GM23248 (cell line): ENCODE data around the gene SMIM23. TPM values are rescaled to one million over a fixed set of nuclear protein-coding genes. Genes with fewer than 3 reads are reported as not detected.

Experiments
- DNase-seq: peaks from one replicate; pipeline ENCODE4 v3.0.0-alpha.2; 2015
- H2AFZ ChIP-seq: fragments of 200-600 bp; sonication (generic); 2 replicates; pipeline ENCODE4 v1.6.1; 2016; ENCODE audit warnings: antibody characterized with exemption
- H3F3A ChIP-seq: fragments of 200-600 bp; sonication (generic); 2 replicates; pipeline ENCODE4 v1.6.1; 2016; ENCODE audit warnings: mild to moderate bottlenecking, antibody characterized with exemption, mixed run types; ENCODE audit not compliant: insufficient read depth
- H3K27ac ChIP-seq: fragments of 200-600 bp; sonication (generic); 2 replicates; pipeline ENCODE4 v1.5.1; 2016; ENCODE audit warnings: mild to moderate bottlenecking
- H3K27me3 ChIP-seq: fragments of 200-600 bp; sonication (generic); replicated peaks from 2 replicates; pipeline ENCODE4 v1.6.1; 2016; ENCODE audit warnings: mild to moderate bottlenecking; ENCODE audit not compliant: insufficient read depth
- H3K36me3 ChIP-seq: fragments of 200-600 bp; sonication (generic); 2 replicates; pipeline ENCODE4 v1.6.1; 2016; ENCODE audit warnings: low read depth, mild to moderate bottlenecking
- H3K4me1 ChIP-seq: fragments of 200-600 bp; sonication (generic); 2 replicates; pipeline ENCODE4 v1.6.1; 2016; ENCODE audit warnings: mild to moderate bottlenecking; ENCODE audit not compliant: insufficient read depth
- H3K4me2 ChIP-seq: fragments of 200-600 bp; sonication (generic); one replicate; pipeline ENCODE4 v1.6.1; 2016; ENCODE audit warnings: mild to moderate bottlenecking; ENCODE audit not compliant: unreplicated experiment
- H3K4me3 ChIP-seq: fragments of 200-600 bp; sonication (generic); 2 replicates; pipeline ENCODE4 v1.5.1; 2016; ENCODE audit warnings: mild to moderate bottlenecking
- H3K79me2 ChIP-seq: fragments of 200-600 bp; sonication (generic); 2 replicates; pipeline ENCODE4 v1.6.1; 2016; ENCODE audit warnings: mild to moderate bottlenecking; ENCODE audit not compliant: insufficient read depth
- H3K9ac ChIP-seq: fragments of 200-600 bp; sonication (generic); 2 replicates; pipeline ENCODE4 v1.6.1; 2016; ENCODE audit warnings: mild to moderate bottlenecking
- H3K9me2 ChIP-seq: fragments of 200-600 bp; sonication (generic); 2 replicates; pipeline ENCODE4 v1.6.1; 2016; ENCODE audit warnings: mixed run types, mild to moderate bottlenecking, moderate library complexity; ENCODE audit not compliant: insufficient read depth
- H3K9me3 ChIP-seq: fragments of 200-600 bp; sonication (generic); one replicate; pipeline ENCODE4 v1.6.1; 2017; ENCODE audit warnings: low read depth
- H4K20me1 ChIP-seq: fragments of 200-600 bp; sonication (generic); 2 replicates; pipeline ENCODE4 v1.6.0; 2016; ENCODE audit not compliant: insufficient read depth
- EZH2 ChIP-seq: fragments of 200-600 bp; sonication (generic); IDR thresholded peaks from 2 replicates; pipeline ENCODE4 v1.6.1; 2018; ENCODE audit warnings: antibody characterized with exemption, mild to moderate bottlenecking; ENCODE audit not compliant: insufficient read depth, poor library complexity, severe bottlenecking
- EZH2phosphoT487 ChIP-seq: fragments of 200-600 bp; sonication (generic); IDR thresholded peaks from 2 replicates; pipeline ENCODE4 v1.6.1; 2018; ENCODE audit warnings: antibody characterized with exemption, moderate library complexity, mild to moderate bottlenecking, low read depth; ENCODE audit not compliant: insufficient read depth
- WGBS, 2 experiments: methylation state at CpG; one replicate each; pipeline ENCODE4 v1.1.6; 2015 to 2017; ENCODE audit warnings: low lambda C conversion rate in 2 of 2, low coverage in 1 of 2; ENCODE audit errors: missing lambda C conversion rate in 2 of 2; 5-methylcytosine and 5-hydroxymethylcytosine counted together
- in situ Hi-C: fragments of 300-500 bp; cut with MboI; formaldehyde crosslinking; loops from 2 replicates; pipeline ENCODE4 v1.15.0; 2020
- polyA plus RNA-seq: library from polyadenylated mRNA; unstranded; fragments of >200 nt; fragmentation: Nextera tagmentation; extraction: Ambion mirVana; gene quantifications from 2 replicates; pipeline ENCODE4 v1.2.1, GENCODE V29; 2016
- total RNA-seq: library from RNA; depleted of rRNA; stranded (reverse); fragments of >200 nt; shearing (Covaris generic); gene quantifications from 2 replicates; pipeline ENCODE4 v1.2.3, GENCODE V29; 2014

The SMIM23 gene
- total and polyA plus RNA-seq, 2 experiments from 2014 or later = not detected

DNA sequence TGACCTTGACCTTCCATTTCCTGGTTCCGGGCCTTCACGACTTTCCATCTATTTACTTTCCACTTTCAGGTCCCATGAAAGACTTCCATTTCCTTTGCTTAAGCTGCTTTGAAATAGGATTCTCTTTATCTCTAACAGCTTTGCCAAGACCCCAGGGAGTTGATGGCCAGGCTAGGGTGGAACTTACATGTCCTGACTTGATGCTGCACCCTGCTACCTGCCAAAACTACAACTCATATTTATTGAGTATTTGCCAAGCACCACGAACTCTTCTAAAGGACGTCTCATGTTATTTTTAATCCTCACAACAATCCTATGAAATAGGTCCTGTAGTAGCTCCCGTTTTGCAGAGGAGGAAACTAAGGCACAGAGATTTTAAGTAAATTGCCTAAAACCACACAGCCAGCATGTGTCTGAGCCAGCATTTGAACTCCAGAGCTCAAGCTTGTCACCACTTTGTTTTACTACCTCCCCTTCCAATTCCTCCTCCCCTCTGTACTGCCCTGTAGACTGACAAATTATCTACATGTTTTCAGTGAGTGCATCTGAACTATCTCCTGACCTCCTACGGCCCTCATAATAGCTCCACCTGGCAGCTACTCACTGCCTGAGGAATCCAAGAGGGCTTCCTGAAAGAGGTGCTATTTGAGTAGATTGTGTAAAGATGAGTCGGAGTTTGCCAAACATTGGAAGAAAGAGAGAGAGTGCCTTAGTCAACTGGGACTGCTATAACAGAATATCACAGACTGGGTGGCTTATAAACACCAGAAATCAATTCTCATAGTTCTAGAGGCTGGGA, 38.4 kb upstream of the SMIM23 start:
- Histone ChIP-seq H3K9ac (no peak overlapping the region), H3K27ac (no peak overlapping the region), H2AFZ (no peak overlapping the region), H3K36me3 (no peaks in the 10 kb centered on the region), H3K4me3 (no peak overlapping the region), H3K79me2 (no peaks in the 10 kb centered on the region), H3K4me1 (peaks cover 6% of the 10 kb centered on the region; the same call in 1 of the 2 replicates), H3F3A (no peaks in the 10 kb centered on the region), H4K20me1 (no peaks in the 10 kb centered on the region), H3K27me3 (no peaks in the 10 kb centered on the region), H3K4me2 (no peak overlapping the region), H3K9me3 (no peaks in the 10 kb centered on the region), H3K9me2 (no peaks in the 10 kb centered on the region)
- in situ Hi-C loops = no loop called here
- WGBS, 2 experiments = 62 to 71% methylated on average over 7 of the region's 7 CpGs
- no peak for DNase-seq
- TF ChIP-seq EZH2 = no peak
- no peak for TF ChIP-seq EZH2phosphoT487

DNA sequence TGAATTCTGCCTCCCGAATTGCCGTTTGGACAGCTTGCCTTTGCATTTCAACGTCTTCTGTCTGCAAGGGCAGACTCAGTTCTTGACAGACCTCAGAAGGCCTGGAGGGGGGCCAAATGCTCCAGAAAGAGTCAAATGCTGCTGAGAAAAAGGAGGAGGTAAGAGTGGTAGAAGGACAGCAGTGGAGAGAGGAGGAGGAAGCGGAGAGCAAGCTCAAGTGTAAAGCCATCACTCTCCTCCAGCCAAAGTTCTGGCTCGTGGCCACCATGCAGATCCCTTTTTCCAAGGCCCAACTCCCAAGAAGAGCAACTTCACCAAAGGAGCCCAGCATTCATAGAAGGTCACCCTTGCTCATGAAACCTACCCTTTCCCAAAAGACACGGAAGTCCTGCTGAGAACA, 36.9 kb upstream of the SMIM23 start:
- no peak overlapping the region for H3K9ac ChIP-seq
- H3K27ac ChIP-seq = no peak overlapping the region
- no peaks in the 10 kb centered on the region for H3K9me2 ChIP-seq
- H3K27me3 ChIP-seq = no peaks in the 10 kb centered on the region
- H4K20me1 ChIP-seq = no peaks in the 10 kb centered on the region
- no peaks in the 10 kb centered on the region for H3K79me2 ChIP-seq
- H3K9me3 ChIP-seq = no peaks in the 10 kb centered on the region
- TF ChIP-seq EZH2phosphoT487 (no peak), EZH2 (no peak)
- H3F3A ChIP-seq = no peaks in the 10 kb centered on the region
- peaks cover 6% of the 10 kb centered on the region; the same call in 1 of the 2 replicates for H3K4me1 ChIP-seq
- no peaks in the 10 kb centered on the region for H3K36me3 ChIP-seq
- no peak for DNase-seq
- H3K4me3 ChIP-seq = no peak overlapping the region
- H2AFZ ChIP-seq = no peak overlapping the region
- in situ Hi-C loops = no loop called here
- H3K4me2 ChIP-seq = no peak overlapping the region
- 78 to 88% methylated on average over 6 of the region's 6 CpGs for WGBS, 2 experiments

DNA sequence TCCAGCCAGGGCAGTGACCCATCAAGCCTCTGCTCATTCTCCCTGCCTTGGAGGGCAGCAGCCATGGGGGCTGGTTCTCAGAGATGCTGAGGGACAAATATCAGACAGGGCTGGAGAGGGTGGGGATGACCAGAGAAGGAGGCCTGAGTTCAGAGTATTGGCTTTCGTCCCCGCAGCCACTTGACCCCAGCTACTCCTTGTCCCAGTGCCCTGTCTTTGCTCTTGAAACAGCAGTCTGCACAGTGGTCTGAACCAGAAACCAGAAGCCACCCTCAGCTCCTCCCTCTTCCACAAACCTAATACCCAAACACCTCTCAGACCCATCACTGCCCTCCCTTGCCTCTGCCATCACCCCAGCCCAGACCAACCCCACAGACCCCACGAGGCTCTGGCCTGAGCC, 36.3 kb upstream of the SMIM23 start:
- Histone ChIP-seq H3K9me3 (no peaks in the 10 kb centered on the region), H3F3A (no peaks in the 10 kb centered on the region), H3K27me3 (no peaks in the 10 kb centered on the region), H2AFZ (no peak overlapping the region), H3K36me3 (no peaks in the 10 kb centered on the region), H3K27ac (no peak overlapping the region), H4K20me1 (no peaks in the 10 kb centered on the region), H3K4me1 (peaks cover 6% of the 10 kb centered on the region; the same call in 1 of the 2 replicates), H3K9me2 (no peaks in the 10 kb centered on the region), H3K4me3 (no peak overlapping the region), H3K79me2 (no peaks in the 10 kb centered on the region), H3K4me2 (no peak overlapping the region), H3K9ac (no peak overlapping the region)
- no peak for DNase-seq
- TF ChIP-seq EZH2 = no peak
- no peak for TF ChIP-seq EZH2phosphoT487
- in situ Hi-C loops = no loop called here
- 68 to 82% methylated on average over 3 of the region's 3 CpGs for WGBS, 2 experiments

DNA sequence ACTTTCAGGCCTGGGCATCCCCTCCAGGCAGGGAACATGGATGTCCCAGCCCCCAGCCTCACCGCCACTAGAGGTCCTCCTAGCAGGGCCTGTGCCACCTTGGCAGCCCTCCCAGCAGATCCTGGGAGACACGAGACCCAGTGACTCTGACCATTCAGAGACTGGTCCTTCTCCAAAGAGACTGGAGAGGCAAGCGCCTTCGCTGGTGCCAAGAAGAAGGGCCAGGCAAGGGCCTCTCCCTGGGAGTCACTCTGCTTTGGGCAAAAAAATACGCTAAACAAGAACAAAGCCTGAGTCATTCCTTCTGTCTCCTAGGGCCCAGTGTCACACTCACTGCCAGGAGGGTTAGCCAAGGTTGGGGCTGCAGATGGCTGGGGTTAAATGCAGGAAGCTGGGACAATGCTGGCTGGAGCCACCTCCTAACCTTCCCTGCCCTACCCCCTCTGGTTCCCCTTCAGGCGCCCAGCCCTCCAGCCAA, 35.3 kb upstream of the SMIM23 start:
- H3K36me3 ChIP-seq = no peaks in the 10 kb centered on the region
- H3F3A ChIP-seq = no peaks in the 10 kb centered on the region
- H3K79me2 ChIP-seq = no peaks in the 10 kb centered on the region
- no peak overlapping the region for H3K27ac ChIP-seq
- 20 to 24% methylated on average over 6 of the region's 6 CpGs for WGBS, 2 experiments
- H3K9ac ChIP-seq = no peak overlapping the region
- no peaks in the 10 kb centered on the region for H3K27me3 ChIP-seq
- H2AFZ ChIP-seq = no peak overlapping the region
- in situ Hi-C loops = no loop called here
- peak overlapping the region; percentile 17 for H3K4me2 ChIP-seq
- H3K9me3 ChIP-seq = no peaks in the 10 kb centered on the region
- H4K20me1 ChIP-seq = no peaks in the 10 kb centered on the region
- peaks cover 12% of the 10 kb centered on the region; the same call in 1 of the 2 replicates for H3K4me1 ChIP-seq
- H3K4me3 ChIP-seq = no peak overlapping the region
- H3K9me2 ChIP-seq = no peaks in the 10 kb centered on the region
- peak; percentile 89 for DNase-seq
- TF ChIP-seq EZH2phosphoT487 (no peak), EZH2 (no peak)
